Ascending aorta (tissue), 2 donors: ENCODE data around the gene IL5RA. TPM values are rescaled to one million over a fixed set of nuclear protein-coding genes. Genes with fewer than 3 reads are reported as not detected.

Experiments used
- DNase-seq, 2 donors: peaks; one replicate each; pipeline ENCODE4 v3.0.0-alpha.2; 2019; ENCODE audit warnings: low spot score in 2 of 2
- H3K27ac ChIP-seq, 2 donors: fragments of 200-600 bp; sonication (generic); one replicate each; pipeline ENCODE4 v1.5.1; 2016 to 2017; ENCODE audit warnings: mild to moderate bottlenecking in 1 of 2
- H3K27me3 ChIP-seq: fragments of 200-600 bp; sonication (generic); one replicate; pipeline ENCODE4 v1.5.1; 2017
- H3K36me3 ChIP-seq, 2 donors: fragments of 200-600 bp; sonication (generic); one replicate each; pipeline ENCODE4 v1.5.1; 2016
- H3K4me1 ChIP-seq, 2 donors: fragments of 200-600 bp; sonication (generic); one replicate each; pipeline ENCODE4 v1.5.1; 2016 to 2017; ENCODE audit warnings: mild to moderate bottlenecking in 1 of 2
- H3K4me3 ChIP-seq, 2 donors: fragments of 200-600 bp; sonication (generic); one replicate each; pipeline ENCODE4 v1.5.1; 2016 to 2017; ENCODE audit warnings: mild to moderate bottlenecking in 1 of 2
- H3K9me3 ChIP-seq, 2 donors: fragments of 200-600 bp; sonication (generic); one replicate each; pipeline ENCODE4 v1.5.1; 2016
- intact Hi-C: fragments of 100-400 bp; cut with DNase I; formaldehyde crosslinking; loops from one replicate; pipeline ENCODE4 v1.15.1; 2023
- total RNA-seq: library from RNA; depleted of rRNA; stranded (reverse); fragments of >200 nt; gene quantifications from one replicate; pipeline ENCODE4 v1.1.0, GENCODE V29; 2016
- TF ChIP-seq, protein P1 (sequence below), 3 experiments: fragments of 200-600 bp in 2 of 3; fragments of 450-650 bp in 1 of 3; sonication (generic) in 2 of 3; IDR thresholded peaks; one replicate each; pipeline ENCODE4 v1.5.1; 2016 to 2019; ENCODE audit warnings: antibody characterized with exemption in 3 of 3, mild to moderate bottlenecking in 1 of 3, moderate library complexity in 1 of 3

Gene IL5RA
- total RNA-seq, 1 donor from 2014 or later = not detected

DNA sequence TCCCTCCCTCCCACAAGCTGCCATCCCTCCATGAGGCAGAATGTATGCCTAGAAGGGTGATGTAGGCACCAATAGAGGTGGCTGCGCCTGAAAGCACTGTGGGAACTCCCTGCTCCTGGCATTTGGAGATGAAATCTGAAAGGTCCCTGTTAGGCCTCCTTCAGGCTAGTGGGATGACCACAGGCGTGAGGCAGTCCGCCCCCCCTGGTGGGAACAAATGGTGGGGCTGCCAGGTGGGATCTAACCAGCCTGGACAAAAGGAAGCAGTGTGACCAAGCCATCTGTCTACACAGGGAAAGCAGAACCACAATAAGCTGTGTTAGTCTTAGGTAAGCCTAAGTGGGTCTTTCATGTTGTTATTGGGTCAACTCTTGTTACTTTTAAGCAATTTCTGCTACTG is 25.3 kb downstream of the IL5RA start:
- DNase-seq = no peak
- no peaks in the 10 kb centered on the region for H3K36me3 ChIP-seq
- TF ChIP-seq, protein P1, sequence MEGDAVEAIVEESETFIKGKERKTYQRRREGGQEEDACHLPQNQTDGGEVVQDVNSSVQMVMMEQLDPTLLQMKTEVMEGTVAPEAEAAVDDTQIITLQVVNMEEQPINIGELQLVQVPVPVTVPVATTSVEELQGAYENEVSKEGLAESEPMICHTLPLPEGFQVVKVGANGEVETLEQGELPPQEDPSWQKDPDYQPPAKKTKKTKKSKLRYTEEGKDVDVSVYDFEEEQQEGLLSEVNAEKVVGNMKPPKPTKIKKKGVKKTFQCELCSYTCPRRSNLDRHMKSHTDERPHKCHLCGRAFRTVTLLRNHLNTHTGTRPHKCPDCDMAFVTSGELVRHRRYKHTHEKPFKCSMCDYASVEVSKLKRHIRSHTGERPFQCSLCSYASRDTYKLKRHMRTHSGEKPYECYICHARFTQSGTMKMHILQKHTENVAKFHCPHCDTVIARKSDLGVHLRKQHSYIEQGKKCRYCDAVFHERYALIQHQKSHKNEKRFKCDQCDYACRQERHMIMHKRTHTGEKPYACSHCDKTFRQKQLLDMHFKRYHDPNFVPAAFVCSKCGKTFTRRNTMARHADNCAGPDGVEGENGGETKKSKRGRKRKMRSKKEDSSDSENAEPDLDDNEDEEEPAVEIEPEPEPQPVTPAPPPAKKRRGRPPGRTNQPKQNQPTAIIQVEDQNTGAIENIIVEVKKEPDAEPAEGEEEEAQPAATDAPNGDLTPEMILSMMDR (IDR thresholded peaks at IDR 0.05) = no peak
- H3K4me3 ChIP-seq = no peak overlapping the region
- no peak overlapping the region for H3K27ac ChIP-seq
- H3K27me3 ChIP-seq = no peaks in the 10 kb centered on the region
- H3K9me3 ChIP-seq = no peaks in the 10 kb centered on the region
- intact Hi-C loops = no loop called here
- H3K4me1 ChIP-seq = no peaks in the 10 kb centered on the region

DNA sequence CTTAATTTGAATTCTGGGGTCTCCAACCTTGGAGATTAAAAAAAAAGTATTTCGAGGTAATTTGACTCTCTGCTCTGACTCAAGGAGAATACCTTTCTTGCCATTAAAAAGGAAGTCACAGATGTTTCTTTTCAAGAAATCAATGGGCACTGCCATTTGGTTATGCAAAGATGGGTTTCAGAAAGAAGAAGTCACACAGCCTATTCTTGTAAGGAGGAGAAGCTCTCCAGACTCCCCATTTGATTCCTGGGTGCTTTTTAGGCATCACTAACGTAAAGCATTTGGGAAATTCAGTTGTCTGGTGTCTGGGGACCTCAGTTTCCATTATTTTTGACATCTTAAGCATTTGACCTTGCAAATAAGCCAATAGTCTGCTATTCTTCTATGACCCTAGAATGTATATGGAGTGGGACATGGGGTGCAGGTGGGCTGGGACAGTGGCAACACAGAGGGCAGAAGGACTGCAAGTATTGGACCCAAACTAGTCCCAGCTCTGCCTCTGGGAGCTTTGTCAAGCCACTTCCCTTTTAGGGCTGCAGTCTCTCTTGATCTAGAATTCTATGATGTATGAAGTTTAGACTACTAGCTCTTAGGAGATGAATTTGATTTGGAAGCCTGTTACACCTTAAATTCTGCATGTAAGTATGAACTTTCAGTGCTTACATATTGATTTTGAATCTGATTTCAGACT is 27.8 kb downstream of the IL5RA start:
- no peak overlapping the region for H3K4me3 ChIP-seq
- no peaks in the 10 kb centered on the region for H3K9me3 ChIP-seq
- no peaks in the 10 kb centered on the region for H3K4me1 ChIP-seq
- DNase-seq = no peak
- no peaks in the 10 kb centered on the region for H3K27me3 ChIP-seq
- no peak overlapping the region for H3K27ac ChIP-seq
- TF ChIP-seq, protein P1 (IDR thresholded peaks at IDR 0.05) = no peak
- intact Hi-C loops = no loop called here
- H3K36me3 ChIP-seq = no peaks in the 10 kb centered on the region

DNA sequence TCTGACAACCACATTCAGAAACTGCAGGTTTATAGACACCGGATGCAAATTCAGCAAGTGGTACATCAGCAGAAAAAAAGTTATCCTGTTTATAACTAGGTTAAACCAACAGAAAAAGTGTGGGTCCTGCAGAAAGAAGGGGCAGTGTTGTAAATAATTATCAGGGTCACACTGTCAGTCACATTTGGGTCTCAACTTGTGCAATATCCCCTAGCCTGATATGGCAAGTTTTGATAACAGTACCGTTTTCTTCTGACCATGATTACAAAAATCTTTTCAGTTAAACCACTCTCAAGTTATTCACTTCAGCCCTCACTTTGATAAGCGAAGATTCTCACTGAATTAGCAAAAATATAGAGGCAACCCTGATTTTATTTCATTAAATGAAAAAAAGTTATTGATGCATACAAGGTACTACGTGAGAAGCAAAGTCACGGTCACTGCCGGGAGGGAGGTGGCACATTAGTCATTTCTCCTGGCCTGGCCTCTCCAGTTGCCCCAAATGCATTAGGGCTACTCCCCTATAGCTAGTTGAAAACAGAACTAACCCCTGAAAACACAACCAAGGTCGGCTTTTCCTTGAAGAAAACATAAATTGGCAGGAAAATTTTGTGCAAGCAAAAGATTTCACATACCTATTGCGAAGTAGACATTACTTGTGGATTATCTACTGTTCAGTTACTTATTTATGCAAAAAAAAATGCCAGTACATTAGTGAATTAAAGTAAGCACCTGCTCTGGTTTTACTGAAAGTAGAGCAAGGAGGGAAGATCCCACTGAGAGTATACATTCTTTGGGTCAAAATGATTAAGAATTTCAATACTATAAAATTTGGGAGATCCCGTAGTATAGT is 28.6 kb downstream of the IL5RA start:
- Histone ChIP-seq H3K27me3 (no peaks in the 10 kb centered on the region), H3K4me1 (no peaks in the 10 kb centered on the region), H3K27ac (no peak overlapping the region), H3K9me3 (no peaks in the 10 kb centered on the region), H3K36me3 (no peaks in the 10 kb centered on the region), H3K4me3 (no peak overlapping the region)
- intact Hi-C loops = no loop called here
- TF ChIP-seq, protein P1 (IDR thresholded peaks at IDR 0.05) = no peak
- DNase-seq = no peak

DNA sequence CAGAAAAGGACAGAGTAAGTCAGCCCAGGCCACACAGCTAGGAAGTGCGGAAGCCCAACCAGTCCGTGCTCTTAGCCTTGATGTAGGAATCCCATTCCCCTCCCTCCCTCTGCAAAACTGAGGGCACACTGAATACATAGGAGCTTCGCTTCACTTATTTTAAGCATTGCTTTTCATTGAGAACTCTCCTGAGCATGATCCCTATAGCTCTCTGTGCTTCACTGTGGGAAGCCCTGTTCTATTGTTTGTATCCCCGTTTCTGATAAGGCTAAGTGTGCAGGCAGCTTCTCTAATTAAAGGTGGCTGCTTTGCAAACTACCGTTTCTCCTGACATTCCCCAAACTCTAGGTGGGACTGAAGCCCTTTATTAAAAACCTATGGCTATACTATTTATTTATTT is 29.9 kb downstream of the IL5RA start:
- Histone ChIP-seq H3K27ac (no peak overlapping the region), H3K4me3 (no peak overlapping the region), H3K9me3 (no peaks in the 10 kb centered on the region), H3K4me1 (no peaks in the 10 kb centered on the region), H3K27me3 (no peaks in the 10 kb centered on the region), H3K36me3 (no peaks in the 10 kb centered on the region)
- intact Hi-C loops = no loop called here
- no peak for DNase-seq
- TF ChIP-seq, protein P1 (IDR thresholded peaks at IDR 0.05) = no peak

DNA sequence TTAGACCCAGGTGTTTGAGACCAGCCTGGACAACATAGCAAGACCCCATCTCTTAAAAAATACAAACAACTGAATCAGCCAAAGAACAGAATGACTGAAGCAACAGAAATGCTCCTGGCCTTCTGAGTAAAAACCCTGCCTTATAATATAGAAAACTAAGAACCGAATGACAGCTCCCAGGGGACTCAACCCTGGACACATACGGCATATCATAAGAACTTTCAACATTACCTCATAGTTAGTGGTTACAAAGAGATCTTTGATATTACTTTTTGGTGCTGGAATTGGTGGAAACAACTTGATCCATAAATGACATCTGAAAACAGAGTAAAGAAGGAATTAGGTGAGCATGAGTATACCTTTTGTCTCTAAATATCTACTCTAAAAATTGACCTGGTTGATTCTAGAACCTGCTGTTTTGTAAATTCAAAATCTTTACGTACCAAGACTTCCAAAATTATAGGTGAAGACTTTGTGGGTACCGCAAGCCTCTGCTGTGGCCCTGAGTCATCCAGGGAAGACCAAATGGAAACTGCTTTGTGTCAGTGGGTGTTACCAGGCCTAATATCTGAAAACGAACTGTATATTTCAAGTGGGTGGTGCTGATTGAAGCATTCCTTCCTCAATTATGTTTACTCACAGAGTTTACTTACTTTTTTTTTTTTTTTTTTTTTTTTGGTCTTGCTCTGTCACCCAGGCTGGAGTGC is 35.5 kb downstream of the IL5RA start:
- DNase-seq = no peak
- TF ChIP-seq, protein P1 (IDR thresholded peaks at IDR 0.05) = no peak
- Histone ChIP-seq H3K4me1 (no peaks in the 10 kb centered on the region), H3K9me3 (no peaks in the 10 kb centered on the region), H3K27ac (no peak overlapping the region), H3K27me3 (no peaks in the 10 kb centered on the region), H3K4me3 (no peak overlapping the region), H3K36me3 (no peaks in the 10 kb centered on the region)
- intact Hi-C loops = no loop called here
